ENCODE results near the gene TMEM273.

DNA sequence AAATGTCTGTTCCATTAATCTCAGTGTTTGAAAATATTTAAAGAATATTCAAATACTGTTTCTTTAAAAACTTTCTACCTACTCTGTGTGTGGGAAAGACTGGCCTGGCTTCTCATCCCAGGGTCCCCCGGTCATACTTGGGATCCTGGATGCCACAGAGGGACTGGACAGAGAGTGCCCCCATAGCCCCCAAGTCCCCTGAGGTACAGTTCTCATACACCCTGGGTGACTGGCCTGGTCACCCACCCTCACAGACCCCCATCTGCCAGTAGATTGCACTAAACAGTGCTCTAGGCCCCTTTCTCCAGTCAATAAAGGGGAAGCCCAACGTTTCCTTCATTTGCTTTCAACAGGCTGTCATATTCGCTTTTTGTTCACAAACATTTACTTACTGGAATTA lies 3.0 kb downstream of the TMEM273 start:
- TF ChIP-seq, protein P1, sequence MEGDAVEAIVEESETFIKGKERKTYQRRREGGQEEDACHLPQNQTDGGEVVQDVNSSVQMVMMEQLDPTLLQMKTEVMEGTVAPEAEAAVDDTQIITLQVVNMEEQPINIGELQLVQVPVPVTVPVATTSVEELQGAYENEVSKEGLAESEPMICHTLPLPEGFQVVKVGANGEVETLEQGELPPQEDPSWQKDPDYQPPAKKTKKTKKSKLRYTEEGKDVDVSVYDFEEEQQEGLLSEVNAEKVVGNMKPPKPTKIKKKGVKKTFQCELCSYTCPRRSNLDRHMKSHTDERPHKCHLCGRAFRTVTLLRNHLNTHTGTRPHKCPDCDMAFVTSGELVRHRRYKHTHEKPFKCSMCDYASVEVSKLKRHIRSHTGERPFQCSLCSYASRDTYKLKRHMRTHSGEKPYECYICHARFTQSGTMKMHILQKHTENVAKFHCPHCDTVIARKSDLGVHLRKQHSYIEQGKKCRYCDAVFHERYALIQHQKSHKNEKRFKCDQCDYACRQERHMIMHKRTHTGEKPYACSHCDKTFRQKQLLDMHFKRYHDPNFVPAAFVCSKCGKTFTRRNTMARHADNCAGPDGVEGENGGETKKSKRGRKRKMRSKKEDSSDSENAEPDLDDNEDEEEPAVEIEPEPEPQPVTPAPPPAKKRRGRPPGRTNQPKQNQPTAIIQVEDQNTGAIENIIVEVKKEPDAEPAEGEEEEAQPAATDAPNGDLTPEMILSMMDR (IDR thresholded peaks at IDR 0.05) = no peak
- no peak for TF ChIP-seq ZFX (IDR thresholded peaks at IDR 0.05; ENCODE audit: borderline replicate concordance)

Data from 22Rv1 (cell line).